Colonic mucosa (tissue), 4 donors: ENCODE results near the gene ITPRIPL2. TPM values are rescaled to one million over a fixed set of nuclear protein-coding genes. Genes with fewer than 3 reads are reported as not detected.

Experiments
- DNase-seq: peaks from one replicate; pipeline ENCODE4 v3.0.0-alpha.2; 2020
- H3K27ac ChIP-seq: fragments of 200-600 bp; one replicate; pipeline ENCODE4 v1.8.0; 2021
- H3K27me3 ChIP-seq: fragments of 200-600 bp; one replicate; pipeline ENCODE4 v1.8.0; 2021
- H3K36me3 ChIP-seq: fragments of 200-600 bp; one replicate; pipeline ENCODE4 v1.8.0; 2021
- H3K4me1 ChIP-seq: fragments of 200-600 bp; one replicate; pipeline ENCODE4 v1.8.0; 2021; ENCODE audit warnings: mild to moderate bottlenecking
- H3K4me3 ChIP-seq: fragments of 200-600 bp; one replicate; pipeline ENCODE4 v1.8.0; 2021
- H3K9ac ChIP-seq, 2 donors: one replicate each; pipeline ENCODE4 v1.7.0; 2013; ENCODE audit warnings: control low read depth in 2 of 2, low read depth in 2 of 2, low read length in 2 of 2
- H3K9me3 ChIP-seq: fragments of 200-600 bp; one replicate; pipeline ENCODE4 v1.8.0; 2021
- intact Hi-C: fragments of 100-400 bp; cut with DNase I; formaldehyde crosslinking; loops from one replicate; pipeline ENCODE4 v1.14.1; 2022
- total RNA-seq, 2 donors: library from RNA; stranded (reverse); fragmentation: NEBNext Ultra II Directional in 1 of 2; extraction: Animal tissue kit (Norgen Biotek cat#: 25700) in 1 of 2; gene quantifications; one replicate each; pipeline ENCODE4 v1.2.1, GENCODE V29; 2021
- TF ChIP-seq, protein P1 (sequence below): fragments of 200-600 bp; IDR thresholded peaks from one replicate; pipeline ENCODE4 v1.8.0; 2022; ENCODE audit warnings: antibody characterized with exemption, mild to moderate bottlenecking
- donor health status: healthy.
- donor health status: DM: no; HTN: no; CAD: no.
- donor health status: DM: no; HTN: no; CAD: no.

ITPRIPL2 gene
- total RNA-seq, 2 donors from 2014 or later: 34.9 to 36.2 TPM

DNA sequence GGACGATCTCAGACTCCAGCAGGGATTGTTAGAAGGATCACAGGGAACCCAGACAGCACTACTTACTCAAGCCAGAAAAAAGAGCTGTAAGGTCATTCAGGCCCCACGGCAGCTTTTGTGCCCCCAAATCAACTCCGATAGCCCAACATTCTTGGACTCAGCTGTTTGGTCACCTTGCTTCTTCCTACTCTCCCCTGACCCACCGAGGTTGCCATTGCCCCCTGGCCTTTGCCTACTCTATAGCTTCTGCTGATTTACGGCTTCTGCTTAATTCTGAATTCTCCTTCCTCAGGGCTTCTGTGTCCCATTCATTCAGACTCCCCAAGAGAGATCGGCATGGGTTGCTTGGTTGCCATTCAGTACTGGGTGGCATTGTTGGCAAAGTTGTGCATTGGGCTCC is 8.6 kb upstream of the ITPRIPL2 start:
- DNase-seq: no peak
- H3K27me3 ChIP-seq: no peaks in the 10 kb centered on the region
- H3K9me3 ChIP-seq: no peaks in the 10 kb centered on the region
- no peak overlapping the region for H3K27ac ChIP-seq
- intact Hi-C loops: no loop called here
- no peak overlapping the region for H3K9ac ChIP-seq
- TF ChIP-seq, protein P1, sequence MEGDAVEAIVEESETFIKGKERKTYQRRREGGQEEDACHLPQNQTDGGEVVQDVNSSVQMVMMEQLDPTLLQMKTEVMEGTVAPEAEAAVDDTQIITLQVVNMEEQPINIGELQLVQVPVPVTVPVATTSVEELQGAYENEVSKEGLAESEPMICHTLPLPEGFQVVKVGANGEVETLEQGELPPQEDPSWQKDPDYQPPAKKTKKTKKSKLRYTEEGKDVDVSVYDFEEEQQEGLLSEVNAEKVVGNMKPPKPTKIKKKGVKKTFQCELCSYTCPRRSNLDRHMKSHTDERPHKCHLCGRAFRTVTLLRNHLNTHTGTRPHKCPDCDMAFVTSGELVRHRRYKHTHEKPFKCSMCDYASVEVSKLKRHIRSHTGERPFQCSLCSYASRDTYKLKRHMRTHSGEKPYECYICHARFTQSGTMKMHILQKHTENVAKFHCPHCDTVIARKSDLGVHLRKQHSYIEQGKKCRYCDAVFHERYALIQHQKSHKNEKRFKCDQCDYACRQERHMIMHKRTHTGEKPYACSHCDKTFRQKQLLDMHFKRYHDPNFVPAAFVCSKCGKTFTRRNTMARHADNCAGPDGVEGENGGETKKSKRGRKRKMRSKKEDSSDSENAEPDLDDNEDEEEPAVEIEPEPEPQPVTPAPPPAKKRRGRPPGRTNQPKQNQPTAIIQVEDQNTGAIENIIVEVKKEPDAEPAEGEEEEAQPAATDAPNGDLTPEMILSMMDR: no peak
- no peaks in the 10 kb centered on the region for H3K4me1 ChIP-seq
- no peak overlapping the region for H3K4me3 ChIP-seq
- no peaks in the 10 kb centered on the region for H3K36me3 ChIP-seq

DNA sequence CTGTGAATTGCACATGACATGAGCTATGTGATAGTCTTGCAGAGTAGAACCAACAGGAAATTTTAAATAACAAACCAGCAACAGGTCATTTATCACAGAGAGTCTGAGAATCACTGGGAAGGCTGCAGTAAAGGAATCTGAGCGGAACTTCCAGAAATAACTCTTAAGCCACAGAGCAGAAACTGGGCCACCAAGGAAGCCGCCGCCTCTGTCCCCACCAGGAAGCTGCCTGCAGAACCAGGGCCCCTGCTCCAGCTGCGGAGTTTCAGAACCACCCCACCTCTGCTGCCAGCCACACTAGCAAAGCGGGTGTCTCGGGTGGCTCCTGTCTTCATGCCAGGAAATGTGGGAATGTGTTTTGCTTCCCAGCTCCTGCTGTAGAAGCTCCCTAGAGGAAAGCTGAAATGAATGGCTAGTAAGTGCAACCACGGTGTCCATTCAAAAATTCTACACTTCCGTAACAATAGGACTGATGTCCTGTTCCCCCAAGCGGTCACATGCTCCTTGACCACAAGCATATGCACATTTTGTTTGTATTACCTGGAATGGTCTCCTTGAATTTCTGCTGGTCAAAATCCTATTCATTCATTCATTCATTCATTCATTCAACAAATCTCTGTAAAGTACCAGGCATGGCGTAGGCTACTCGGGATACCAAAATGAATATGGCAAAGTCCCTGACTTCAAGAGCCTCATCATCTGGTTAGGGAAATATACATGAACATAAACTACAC is 7.7 kb upstream of the ITPRIPL2 start:
- Histone ChIP-seq H3K27ac (no peak overlapping the region), H3K9ac (no peak overlapping the region), H3K36me3 (no peaks in the 10 kb centered on the region), H3K4me1 (no peaks in the 10 kb centered on the region), H3K4me3 (no peak overlapping the region), H3K9me3 (no peaks in the 10 kb centered on the region), H3K27me3 (no peaks in the 10 kb centered on the region)
- intact Hi-C loops: no loop called here
- DNase-seq: no peak
- TF ChIP-seq, protein P1: no peak

DNA sequence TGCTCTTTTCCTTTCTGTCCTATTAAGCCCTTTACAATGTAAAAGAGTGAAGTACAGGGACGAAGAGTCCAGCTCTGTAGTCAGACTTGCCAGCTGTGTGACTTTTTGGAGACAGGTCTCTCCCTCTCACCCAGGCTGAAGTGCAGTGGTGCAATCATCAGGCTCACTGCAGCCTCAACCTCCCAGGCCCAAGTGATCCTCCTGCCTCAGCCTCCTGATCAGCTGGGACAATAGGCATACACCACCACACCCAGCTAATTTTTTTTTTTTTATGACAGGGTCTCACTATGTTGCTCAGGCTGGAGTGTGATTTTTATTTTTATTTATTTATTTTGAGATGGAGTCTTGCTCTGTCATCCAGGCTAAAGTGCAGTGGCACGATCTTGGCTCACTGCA is 7.1 kb upstream of the ITPRIPL2 start:
- TF ChIP-seq, protein P1: no peak
- Histone ChIP-seq H3K9ac (no peak overlapping the region), H3K4me3 (no peak overlapping the region), H3K4me1 (no peaks in the 10 kb centered on the region), H3K27me3 (no peaks in the 10 kb centered on the region), H3K27ac (no peak overlapping the region), H3K36me3 (no peaks in the 10 kb centered on the region), H3K9me3 (no peaks in the 10 kb centered on the region)
- intact Hi-C loops: no loop called here
- DNase-seq: no peak

DNA sequence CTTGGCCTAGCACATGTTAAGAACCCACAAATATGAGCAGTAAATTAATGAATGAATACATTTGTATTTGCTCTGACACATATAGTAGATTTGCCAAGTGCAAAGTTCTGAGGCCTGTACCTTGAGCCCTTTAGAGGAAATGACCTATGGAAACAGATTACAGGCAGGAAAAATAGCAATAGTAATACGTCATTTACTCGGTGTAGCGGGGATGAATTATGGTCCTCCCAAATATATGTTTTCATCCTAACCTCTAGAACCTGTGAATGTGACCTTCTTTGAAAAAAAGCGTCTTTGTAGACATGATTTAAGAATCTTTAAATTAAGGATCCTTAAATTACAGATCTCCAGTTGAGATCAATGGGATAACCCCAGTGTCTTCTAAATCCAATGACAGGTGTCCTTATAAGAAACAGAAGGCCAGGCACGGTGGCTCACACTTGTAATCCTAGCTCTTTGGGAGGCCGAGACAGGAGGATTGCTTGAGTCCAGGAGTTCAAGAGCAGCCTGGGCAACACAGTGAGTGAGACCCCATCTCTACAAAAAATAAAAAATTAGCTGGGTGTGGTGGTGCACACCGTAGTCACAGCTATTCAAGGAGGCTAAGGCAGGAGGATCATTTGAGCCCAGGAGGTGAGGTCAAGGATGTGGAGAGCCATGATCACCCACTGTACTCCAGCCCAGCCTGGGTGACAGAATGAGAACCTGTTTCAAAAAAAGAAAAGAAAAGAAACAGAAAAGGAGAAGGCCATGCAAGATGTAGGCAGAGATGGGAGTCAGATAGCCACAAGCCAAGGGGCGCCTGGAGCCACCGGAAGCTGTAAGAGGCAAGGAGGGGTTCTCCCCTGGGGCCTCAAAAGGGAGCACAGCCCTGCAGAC is 5.1 kb upstream of the ITPRIPL2 start:
- no peaks in the 10 kb centered on the region for H3K4me1 ChIP-seq
- DNase-seq: no peak

DNA sequence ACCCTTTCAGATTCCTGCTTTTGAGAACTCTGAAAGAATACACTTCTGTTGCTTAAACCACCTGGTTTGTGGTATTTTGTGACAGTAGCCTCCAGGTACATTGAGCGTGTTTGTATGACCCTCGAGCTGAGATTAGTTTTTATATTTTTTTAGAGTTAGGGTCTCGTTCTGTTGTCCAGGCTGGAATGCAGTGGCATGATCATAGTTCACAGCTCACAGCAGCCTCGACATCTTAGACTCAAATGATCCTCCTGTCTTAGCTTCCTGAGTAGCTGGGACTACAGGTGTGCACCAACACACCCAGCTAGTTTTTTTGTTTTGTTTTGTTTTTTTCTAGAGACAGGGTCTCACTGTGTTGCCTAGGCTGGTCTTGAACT is 4.5 kb upstream of the ITPRIPL2 start:
- DNase-seq: no peak
- H3K27ac ChIP-seq: no peak overlapping the region
- no peaks in the 10 kb centered on the region for H3K4me1 ChIP-seq
- TF ChIP-seq, protein P1: no peak
- H3K36me3 ChIP-seq: no peaks in the 10 kb centered on the region
- H3K9ac ChIP-seq: no peak overlapping the region
- H3K9me3 ChIP-seq: no peaks in the 10 kb centered on the region
- intact Hi-C loops: no loop called here
- H3K27me3 ChIP-seq: no peaks in the 10 kb centered on the region
- H3K4me3 ChIP-seq: no peak overlapping the region

More for the DNA sequence above, 5.1 kb upstream of the ITPRIPL2 start:
- Histone ChIP-seq H3K27me3 (no peaks in the 10 kb centered on the region), H3K4me3 (no peak overlapping the region), H3K9ac (no peak overlapping the region), H3K27ac (no peak overlapping the region), H3K36me3 (no peaks in the 10 kb centered on the region), H3K9me3 (no peaks in the 10 kb centered on the region)
- intact Hi-C loops: no loop called here
- TF ChIP-seq, protein P1: no peak
